Body of pancreas (tissue), 4 donors: ENCODE results near the gene WDR47.
"Not testable (repeated sequence)": the region's sequence is repeated elsewhere in the genome, so short reads cannot be mapped to it uniquely, and the experiment has no call there.

Source experiments
- POLR2A ChIP-seq, 3 donors: fragments of 450-650 bp; IDR thresholded peaks; one replicate each; pipeline ENCODE4 v1.6.1; 2016; ENCODE audit warnings: antibody characterized with exemption in 3 of 3, mild to moderate bottlenecking in 2 of 3
- TF ChIP-seq, protein P1 (sequence below), 7 experiments: fragments of 450-650 bp in 4 of 7; fragments of 200-600 bp in 3 of 7; sonication (generic) in 3 of 7; IDR thresholded peaks; one replicate each; pipeline ENCODE4 v1.5.1; 2016 to 2019; ENCODE audit warnings: antibody characterized with exemption in 7 of 7

DNA sequence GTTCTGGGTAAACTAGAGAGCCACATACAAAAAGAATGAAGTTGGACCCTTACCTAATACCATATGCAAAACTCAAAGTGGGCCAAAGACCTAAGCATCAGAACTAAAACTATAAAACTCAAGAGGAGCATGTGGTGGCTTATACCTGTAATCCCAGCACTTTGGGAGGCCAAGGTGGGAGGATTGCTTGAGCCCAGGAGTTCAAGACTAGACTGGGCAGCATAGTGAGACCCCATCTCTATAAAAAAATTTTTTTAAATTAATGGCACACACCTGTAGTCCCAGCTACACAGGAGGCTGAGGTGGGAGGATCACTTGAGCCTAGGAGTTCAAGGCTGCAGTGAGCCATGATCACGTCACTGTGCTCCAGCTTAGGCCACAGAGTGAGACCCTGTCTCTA, 114.3 kb downstream of the WDR47 start:
- TF ChIP-seq, protein P1, sequence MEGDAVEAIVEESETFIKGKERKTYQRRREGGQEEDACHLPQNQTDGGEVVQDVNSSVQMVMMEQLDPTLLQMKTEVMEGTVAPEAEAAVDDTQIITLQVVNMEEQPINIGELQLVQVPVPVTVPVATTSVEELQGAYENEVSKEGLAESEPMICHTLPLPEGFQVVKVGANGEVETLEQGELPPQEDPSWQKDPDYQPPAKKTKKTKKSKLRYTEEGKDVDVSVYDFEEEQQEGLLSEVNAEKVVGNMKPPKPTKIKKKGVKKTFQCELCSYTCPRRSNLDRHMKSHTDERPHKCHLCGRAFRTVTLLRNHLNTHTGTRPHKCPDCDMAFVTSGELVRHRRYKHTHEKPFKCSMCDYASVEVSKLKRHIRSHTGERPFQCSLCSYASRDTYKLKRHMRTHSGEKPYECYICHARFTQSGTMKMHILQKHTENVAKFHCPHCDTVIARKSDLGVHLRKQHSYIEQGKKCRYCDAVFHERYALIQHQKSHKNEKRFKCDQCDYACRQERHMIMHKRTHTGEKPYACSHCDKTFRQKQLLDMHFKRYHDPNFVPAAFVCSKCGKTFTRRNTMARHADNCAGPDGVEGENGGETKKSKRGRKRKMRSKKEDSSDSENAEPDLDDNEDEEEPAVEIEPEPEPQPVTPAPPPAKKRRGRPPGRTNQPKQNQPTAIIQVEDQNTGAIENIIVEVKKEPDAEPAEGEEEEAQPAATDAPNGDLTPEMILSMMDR (IDR thresholded peaks at IDR 0.05): not testable (repeated sequence)
- TF ChIP-seq POLR2A (IDR thresholded peaks at IDR 0.05): not testable (repeated sequence)
